Cardiac septum (tissue), 1 donor: ENCODE results near the gene SLC13A5. TPM values are rescaled to one million over a fixed set of nuclear protein-coding genes. Genes with fewer than 3 reads are reported as not detected.
A peak's percentile ranks its signal among the peaks of the same experiment; 100 is the strongest.
"Not testable (repeated sequence)": the region's sequence is repeated elsewhere in the genome, so short reads cannot be mapped to it uniquely, and the experiment has no call there.

Source experiments
- DNase-seq: peaks from one replicate; pipeline ENCODE4 v3.0.0-alpha.2; 2020; ENCODE audit warnings: low spot score
- intact Hi-C: fragments of 100-400 bp; cut with DNase I; formaldehyde crosslinking; loops from one replicate; pipeline ENCODE4 v1.14.0; 2022
- total RNA-seq: library from RNA; stranded (reverse); fragmentation: NEBNext Ultra II Directional; extraction: Animal tissue kit (Norgen Biotek cat#: 25700); gene quantifications from one replicate; pipeline ENCODE4 v1.2.1, GENCODE V29; 2021
- donor health status: DM: no; HTN: no; CAD: no.

The SLC13A5 gene
- total RNA-seq, 1 donor from 2014 or later: 0.11 TPM

GRCh38 chr17:6669479-6670212 is 43.5 kb downstream of the SLC13A5 start:
- intact Hi-C loops: loop anchor here (5.0 to 10.0 kb wide), 3 partner anchors 173 to 343 kb away; partner anchors contain the start of gene RNASEK
- DNase-seq: peak; percentile 27

GRCh38 chr17:6668727-6669425 is 44.3 kb downstream of the SLC13A5 start:
- intact Hi-C loops: loop anchor here (5.0 to 10.0 kb wide), 3 partner anchors 173 to 343 kb away; partner anchors contain the start of gene RNASEK

GRCh38 chr17:6668219-6668618 is 45.0 kb downstream of the SLC13A5 start:
- intact Hi-C loops: loop anchor here (5.0 to 10.0 kb wide), 3 partner anchors 174 to 344 kb away; partner anchors contain the start of gene RNASEK
- DNase-seq: no peak

More at GRCh38 chr17:6668727-6669425, 44.3 kb downstream of the SLC13A5 start:
- no peak for DNase-seq

GRCh38 chr17:6667516-6667915 is 45.7 kb downstream of the SLC13A5 start:
- DNase-seq: no peak
- intact Hi-C loops: loop anchor here (5.0 to 10.0 kb wide), 3 partner anchors 175 to 345 kb away; partner anchors contain the start of gene RNASEK

- no peak for DNase-seq
- intact Hi-C loops: loop anchor here (5.0 to 10.0 kb wide), 3 partner anchors 176 to 346 kb away; partner anchors contain the start of gene RNASEK
Measured at GRCh38 chr17:6666557-6666956, 46.6 kb downstream of the SLC13A5 start.

GRCh38 chr17:6666077-6666521 is 47.1 kb downstream of the SLC13A5 start:
- intact Hi-C loops: loop anchor here (5.0 to 10.0 kb wide), 3 partner anchors 176 to 346 kb away; partner anchors contain the start of gene RNASEK
- DNase-seq: peak; percentile 86

- DNase-seq: not testable (repeated sequence)
- intact Hi-C loops: loop anchor here (10.0 kb wide), 1 partner anchor 232 kb away; no protein-coding TSS in a partner anchor
Measured at GRCh38 chr17:6663200-6663599, 50.0 kb downstream of the SLC13A5 start.

- intact Hi-C loops: loop anchor here (10.0 kb wide), 1 partner anchor 233 kb away; no protein-coding TSS in a partner anchor
- no peak for DNase-seq
Measured at GRCh38 chr17:6661464-6661848, 51.7 kb downstream of the SLC13A5 start.

GRCh38 chr17:6660805-6661463 is 52.2 kb downstream of the SLC13A5 start:
- intact Hi-C loops: loop anchor here (10.0 kb wide), 1 partner anchor 234 kb away; no protein-coding TSS in a partner anchor
- no peak for DNase-seq

GRCh38 chr17:6660101-6660500 is 53.1 kb downstream of the SLC13A5 start:
- no peak for DNase-seq
- intact Hi-C loops: loop anchor here (10.0 kb wide), 1 partner anchor 235 kb away; no protein-coding TSS in a partner anchor

GRCh38 chr17:6658411-6658810 is 54.8 kb downstream of the SLC13A5 start:
- DNase-seq, intact Hi-C loops: not testable (repeated sequence)

GRCh38 chr17:6657633-6658287 is 55.4 kb downstream of the SLC13A5 start:
- no peak for DNase-seq
- intact Hi-C loops: no loop called here

GRCh38 chr17:6656797-6657632 is 56.2 kb downstream of the SLC13A5 start:
- intact Hi-C loops, DNase-seq: not testable (repeated sequence)

GRCh38 chr17:6655732-6656361 is 57.3 kb downstream of the SLC13A5 start:
- intact Hi-C loops, DNase-seq: not testable (repeated sequence)

- intact Hi-C loops: loop anchor here (5.0 kb wide), 1 partner anchor 357 kb away; the partner anchor contains the start of gene RNASEK
- DNase-seq: no peak
Measured at GRCh38 chr17:6654841-6655731, 58.1 kb downstream of the SLC13A5 start.

GRCh38 chr17:6651919-6652452 is 61.2 kb downstream of the SLC13A5 start:
- DNase-seq: no peak
- intact Hi-C loops: loop anchor here (1.0 to 5.0 kb wide), 2 partner anchors 12 to 360 kb away; partner anchors contain the start of genes KIAA0753 and RNASEK
